Measurements from ENCODE around the gene GOLGA8M.
"Not testable (repeated sequence)": the region's sequence is repeated elsewhere in the genome, so short reads cannot be mapped to it uniquely, and the experiment has no call there.

GOLGA8M gene, protein sequence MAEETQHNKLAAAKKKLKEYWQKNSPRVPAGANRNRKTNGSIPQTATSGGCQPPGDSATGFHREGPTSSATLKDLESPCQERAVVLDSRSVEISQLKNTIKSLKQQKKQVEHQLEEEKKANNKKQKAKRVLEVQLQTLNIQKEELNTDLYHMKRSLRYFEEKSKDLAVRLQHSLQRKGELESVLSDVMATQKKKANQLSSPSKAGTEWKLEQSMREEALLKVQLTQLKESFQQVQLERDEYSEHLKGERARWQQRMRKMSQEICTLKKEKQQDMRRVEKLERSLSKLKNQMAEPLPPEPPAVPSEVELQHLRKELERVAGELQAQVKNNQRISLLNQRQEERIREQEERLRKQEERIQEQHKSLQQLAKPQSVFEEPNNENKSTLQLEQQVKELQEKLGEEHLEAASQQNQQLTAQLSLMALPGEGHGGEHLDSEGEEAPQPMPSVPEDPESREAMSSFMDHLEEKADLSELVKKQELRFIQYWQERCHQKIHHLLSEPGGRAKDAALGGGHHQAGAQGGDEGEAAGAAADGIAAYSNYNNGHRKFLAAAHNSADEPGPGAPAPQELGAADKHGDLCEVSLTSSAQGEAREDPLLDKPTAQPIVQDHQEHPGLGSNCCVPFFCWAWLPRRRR

DNA sequence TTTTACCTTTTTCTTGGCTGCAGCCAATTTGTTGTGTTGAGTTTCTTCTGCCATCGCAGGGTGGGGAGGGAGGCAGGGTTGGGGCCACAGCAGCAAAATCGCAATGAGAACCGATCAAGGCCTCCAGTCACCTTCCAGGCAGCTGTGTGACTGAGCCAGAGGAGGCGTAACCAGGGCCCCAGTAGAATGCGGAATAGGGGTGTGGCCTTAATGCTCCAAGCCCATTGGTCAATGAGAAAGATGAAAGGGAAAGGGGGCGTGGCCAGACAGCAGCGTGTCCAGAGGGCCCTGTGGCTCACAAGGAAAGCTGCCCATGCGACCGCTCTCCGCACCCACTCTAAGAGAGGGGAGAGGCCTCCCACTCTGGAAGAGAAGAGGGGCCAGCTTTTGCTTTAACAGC lies at the start of gene GOLGA8M:
GOLGA8M (minus strand) TSS at position 152 of the 400 bp plus-strand sequence; CDS start at position 54, 98 bp downstream.
- DNase-seq (ENCODE audit: low read depth in 2 of 2), result not testable (repeated sequence)

- DNase-seq (ENCODE audit: low read depth in 2 of 2), result not testable (repeated sequence)
Observed at GRCh38 chr15:28742890-28743289, 30.7 kb upstream of the GOLGA8M start.

- not testable (repeated sequence) for DNase-seq (ENCODE audit: low read depth in 2 of 2)
Observed at GRCh38 chr15:28738590-28739292, 26.5 kb upstream of the GOLGA8M start.

GRCh38 chr15:28738200-28738561 lies 26.0 kb upstream of the GOLGA8M start:
- DNase-seq (ENCODE audit: low read depth in 2 of 2), result not testable (repeated sequence)

DNA sequence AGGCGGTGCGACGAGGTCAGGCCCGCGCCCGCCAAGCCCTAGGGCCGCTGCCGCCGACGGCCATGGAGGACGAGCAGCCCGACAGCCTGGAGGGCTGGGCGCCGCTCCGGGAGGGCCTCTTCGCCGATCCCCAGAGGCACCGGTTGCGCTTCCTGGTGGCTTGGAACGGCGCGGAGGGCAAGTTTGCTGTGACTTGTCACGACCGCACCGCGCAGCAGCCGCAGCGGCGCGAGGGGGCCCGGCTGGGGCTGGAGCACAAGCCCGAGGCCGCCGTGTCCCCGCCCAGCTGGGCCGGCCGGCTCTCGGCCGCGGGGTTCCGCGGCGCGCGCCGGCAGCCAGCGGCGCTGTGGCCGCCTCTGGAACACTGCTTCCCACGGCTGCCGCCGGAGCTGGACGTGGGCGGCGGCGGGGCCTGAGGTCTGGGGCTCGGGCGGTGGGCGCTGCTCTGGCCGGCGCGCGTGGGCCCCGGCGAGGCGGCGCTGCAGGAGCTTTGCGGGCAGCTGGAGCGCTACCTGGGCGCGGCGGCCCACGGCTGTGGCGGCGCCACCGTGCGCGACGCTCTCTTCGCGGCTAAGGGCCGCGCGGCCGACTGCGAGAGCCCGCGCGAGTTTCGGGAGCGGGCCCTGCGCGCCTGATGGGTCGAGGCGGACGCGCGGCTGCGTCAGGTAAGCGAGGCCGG lies 25.4 kb upstream of the GOLGA8M start:
- not testable (repeated sequence) for DNase-seq (ENCODE audit: low read depth in 2 of 2)

DNA sequence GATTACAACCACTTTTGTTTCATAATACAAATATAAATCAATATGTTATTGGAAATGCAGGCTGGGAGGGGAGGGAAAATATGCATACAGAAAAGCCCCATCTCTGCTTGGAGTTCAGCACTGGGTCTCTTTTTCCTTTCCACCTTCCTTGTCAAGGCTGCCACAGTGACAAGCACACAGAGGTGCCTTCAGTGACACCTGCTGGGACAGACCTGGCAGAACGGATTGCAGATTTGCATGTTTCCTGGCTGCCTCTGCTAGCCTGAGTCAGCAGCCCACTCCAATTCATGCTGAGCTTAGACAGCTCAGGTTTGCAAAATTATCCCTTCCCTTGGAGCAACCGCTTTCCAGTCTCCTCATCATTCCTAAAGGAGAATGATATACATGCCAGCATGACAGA lies 15.8 kb upstream of the GOLGA8M start:
- not testable (repeated sequence) for DNase-seq (ENCODE audit: low read depth in 2 of 2)

- not testable (repeated sequence) for DNase-seq (ENCODE audit: low read depth in 2 of 2)
Observed at GRCh38 chr15:28727026-28727425, 14.8 kb upstream of the GOLGA8M start.

- DNase-seq (ENCODE audit: low read depth in 2 of 2), result no peak
Observed at GRCh38 chr15:28726102-28726501, 13.9 kb upstream of the GOLGA8M start.

DNA sequence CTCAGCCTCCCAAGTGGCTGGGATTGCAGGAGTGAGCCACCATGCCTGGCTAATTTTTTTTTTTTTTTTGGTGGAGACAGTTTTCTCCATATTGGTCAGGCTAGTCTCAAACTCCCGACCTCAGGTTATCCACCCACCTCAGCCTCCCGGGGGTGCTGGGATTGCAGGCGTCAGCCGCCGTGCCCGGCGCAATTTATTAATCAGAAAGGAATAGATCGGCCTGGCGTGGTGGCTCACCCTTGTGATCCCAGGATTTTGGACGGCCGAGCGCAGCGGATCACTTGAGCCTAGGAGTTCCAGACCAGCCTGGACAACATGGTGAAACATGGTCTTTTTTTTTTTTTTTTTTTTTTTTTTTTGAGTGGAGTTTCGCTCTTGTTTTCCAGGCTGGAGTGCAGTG lies 13.3 kb upstream of the GOLGA8M start:
- no peak for DNase-seq (ENCODE audit: low read depth in 2 of 2)

GRCh38 chr15:28723986-28724385 lies 11.8 kb upstream of the GOLGA8M start:
- DNase-seq (ENCODE audit: low read depth in 2 of 2), result not testable (repeated sequence)

GRCh38 chr15:28719626-28720025 lies 7.4 kb upstream of the GOLGA8M start:
- not testable (repeated sequence) for DNase-seq (ENCODE audit: low read depth in 2 of 2)

- DNase-seq (ENCODE audit: low read depth in 2 of 2), result not testable (repeated sequence)
Observed at GRCh38 chr15:28718576-28718975, 6.4 kb upstream of the GOLGA8M start.

- DNase-seq (ENCODE audit: low read depth in 2 of 2), result not testable (repeated sequence)
Observed at GRCh38 chr15:28714176-28714575, 2.0 kb upstream of the GOLGA8M start.

DNA sequence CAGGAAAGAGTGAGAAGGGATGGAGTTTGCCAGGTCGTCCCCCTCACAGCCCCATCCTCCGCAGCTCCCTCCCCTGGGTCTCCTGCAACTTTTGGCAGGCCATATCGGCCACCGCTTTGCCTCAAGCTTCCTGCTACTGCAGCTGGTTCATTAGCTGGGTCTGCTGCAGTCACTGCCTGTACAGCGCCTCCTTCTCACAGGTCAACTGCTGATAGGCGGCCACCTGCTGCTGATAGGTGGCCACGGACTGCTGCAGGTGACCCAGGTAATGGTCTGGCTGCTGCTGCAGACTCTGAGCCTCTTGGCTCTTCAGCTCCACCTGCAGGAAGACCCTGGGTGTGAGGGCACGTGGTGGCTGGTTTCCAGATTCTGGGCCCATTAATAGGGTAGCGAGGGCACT lies 8.3 kb downstream of the GOLGA8M start:
- DNase-seq (ENCODE audit: low read depth in 2 of 2), result not testable (repeated sequence)

- DNase-seq (ENCODE audit: low read depth in 2 of 2), result not testable (repeated sequence)
Observed at GRCh38 chr15:28702427-28702826, 9.8 kb downstream of the GOLGA8M start.

DNA sequence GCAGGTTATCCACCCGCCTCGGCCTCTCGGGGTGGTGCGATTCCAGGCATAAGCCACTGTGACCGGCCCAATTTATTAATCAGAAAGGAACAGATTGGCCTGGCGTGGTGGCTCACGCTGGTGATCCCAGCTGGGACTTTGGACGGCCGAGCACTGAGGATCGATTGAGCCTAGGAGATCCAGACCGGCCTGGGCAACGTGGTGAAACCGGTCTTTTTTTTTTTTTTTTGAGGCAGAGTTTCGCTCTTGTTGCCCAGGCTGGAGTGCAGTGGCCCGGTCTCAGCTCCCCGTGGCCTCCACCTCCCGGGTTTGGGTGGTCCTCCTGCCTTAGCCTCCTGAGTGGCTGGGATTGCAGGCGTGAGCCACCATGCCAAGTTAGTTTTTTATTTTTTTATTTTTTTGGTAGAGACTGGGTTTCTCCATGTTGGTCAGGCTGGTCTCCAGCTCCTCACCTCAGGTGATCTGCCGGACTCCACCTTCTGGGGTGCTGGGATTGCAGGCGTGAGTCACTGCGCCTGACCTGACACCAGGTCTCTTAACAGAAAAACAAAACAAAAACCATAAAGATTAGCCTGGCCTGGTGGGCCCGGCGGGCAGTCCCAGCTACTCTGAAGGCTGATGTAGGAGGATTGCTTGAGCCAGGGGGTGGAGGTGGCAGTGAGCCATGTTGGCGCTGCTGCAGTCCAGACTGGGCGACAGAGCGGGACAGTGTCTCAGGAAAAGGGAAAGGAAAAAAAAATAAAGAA lies 18.0 kb downstream of the GOLGA8M start:
- DNase-seq (ENCODE audit: low read depth in 2 of 2), result not testable (repeated sequence)

- DNase-seq (ENCODE audit: low read depth in 2 of 2), result not testable (repeated sequence)
Observed at GRCh38 chr15:28693021-28693420, 19.2 kb downstream of the GOLGA8M start.

DNA sequence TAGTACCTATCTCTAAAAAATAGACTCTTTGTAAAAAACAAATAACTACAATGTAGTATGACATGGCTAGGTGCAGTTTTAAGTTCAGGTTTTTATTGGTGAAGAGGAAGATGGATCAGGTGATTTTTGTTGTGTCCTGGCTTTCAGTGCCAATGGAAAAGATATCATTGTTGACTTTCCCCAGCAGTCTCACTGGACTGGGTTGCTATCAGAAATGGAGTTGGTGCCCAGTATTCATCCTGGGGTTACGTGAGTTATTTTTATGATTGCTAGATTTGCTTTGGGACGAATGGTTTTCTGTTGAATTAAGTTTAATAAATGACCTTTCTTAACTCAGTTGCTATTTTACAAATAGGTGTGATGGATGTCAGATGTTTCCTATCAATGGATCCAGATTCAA lies 38.7 kb downstream of the GOLGA8M start:
- not testable (repeated sequence) for DNase-seq (ENCODE audit: low read depth in 2 of 2)

GRCh38 chr15:28672122-28672521 lies 40.1 kb downstream of the GOLGA8M start:
- DNase-seq (ENCODE audit: low read depth in 2 of 2), result not testable (repeated sequence)

DNA sequence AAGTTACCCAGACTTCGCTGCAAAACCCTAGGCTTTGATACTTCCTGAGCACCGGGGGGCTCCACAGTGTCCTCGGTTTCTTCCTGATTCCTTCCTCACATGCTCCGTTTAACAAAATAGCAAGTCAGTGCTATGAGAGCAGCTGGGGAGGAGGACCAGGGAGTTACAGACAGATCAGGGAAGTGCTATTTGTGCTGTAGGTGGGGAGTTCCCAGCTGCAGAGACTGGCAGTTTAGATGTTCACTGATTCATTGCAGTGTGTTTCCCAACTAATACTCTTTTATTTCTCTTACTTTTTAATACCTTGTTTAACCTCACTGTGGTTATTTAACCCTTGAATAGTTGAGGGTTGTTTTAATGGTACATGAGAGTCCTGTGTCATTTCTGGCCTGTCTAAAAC lies 45.8 kb downstream of the GOLGA8M start:
- not testable (repeated sequence) for DNase-seq (ENCODE audit: low read depth in 2 of 2)

DNA sequence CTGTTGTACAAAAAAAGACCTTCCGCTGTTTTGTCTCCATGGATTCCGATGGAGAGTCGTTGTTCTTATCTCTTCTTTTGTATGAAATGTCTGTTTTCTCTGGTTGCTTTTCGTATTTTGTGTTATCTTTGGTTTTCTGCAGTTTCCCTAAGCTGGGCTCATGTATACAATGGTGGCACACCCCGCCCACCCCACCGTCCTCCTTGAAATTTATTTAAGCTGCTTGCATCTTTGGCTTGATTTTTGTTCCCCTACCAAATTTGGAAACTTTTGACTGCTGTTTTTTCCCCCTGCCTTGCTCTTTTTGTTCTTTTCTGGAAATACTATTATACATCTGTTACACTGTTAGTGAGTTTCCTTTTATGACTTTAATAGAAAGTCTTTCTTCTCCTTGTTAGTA lies 47.6 kb downstream of the GOLGA8M start:
- not testable (repeated sequence) for DNase-seq (ENCODE audit: low read depth in 2 of 2)
